Right lobe of liver (tissue), 4 donors: Measurements from ENCODE around the gene RASAL3.

Experiments used
- POLR2A ChIP-seq: fragments of 450-650 bp; IDR thresholded peaks from one replicate; pipeline ENCODE4 v1.6.1; 2017; ENCODE audit warnings: antibody characterized with exemption, mild to moderate bottlenecking
- TF ChIP-seq, protein P1 (sequence below), 4 donors: fragments of 200-600 bp in 3 of 4; fragments of 450-650 bp in 1 of 4; IDR thresholded peaks; one replicate each; pipeline versions ENCODE4 v1.5.1 to v1.8.0; 2016 to 2022; ENCODE audit warnings: antibody characterized with exemption in 4 of 4, mild to moderate bottlenecking in 2 of 4
- donor health status: DM: no; HTN: no; CAD: no.
- donor health status: DM: no; HTN: no; CAD: no.
- donor health status: DM: no; HTN: yes; CAD: no.

DNA sequence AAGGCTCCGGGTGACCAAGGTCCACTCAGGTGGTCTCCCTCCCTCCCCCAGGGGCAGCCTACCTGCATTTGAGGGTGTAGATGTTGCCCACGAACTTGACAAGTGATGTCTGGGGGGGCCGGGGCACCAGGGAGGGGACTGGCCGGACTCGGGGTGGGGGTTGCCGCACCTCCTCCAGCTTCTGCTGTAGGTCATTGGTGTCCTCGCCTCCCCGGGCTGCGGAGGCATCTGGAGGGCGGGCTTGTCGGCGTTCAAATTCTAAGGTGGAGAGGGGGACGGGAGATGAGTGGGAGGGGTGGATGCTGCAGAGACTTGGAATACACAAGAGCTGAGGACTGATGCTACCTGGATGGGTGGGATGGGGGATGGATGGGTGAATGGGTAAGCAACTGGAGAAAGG is 40.2 kb downstream of the RASAL3 start:
- TF ChIP-seq, protein P1, sequence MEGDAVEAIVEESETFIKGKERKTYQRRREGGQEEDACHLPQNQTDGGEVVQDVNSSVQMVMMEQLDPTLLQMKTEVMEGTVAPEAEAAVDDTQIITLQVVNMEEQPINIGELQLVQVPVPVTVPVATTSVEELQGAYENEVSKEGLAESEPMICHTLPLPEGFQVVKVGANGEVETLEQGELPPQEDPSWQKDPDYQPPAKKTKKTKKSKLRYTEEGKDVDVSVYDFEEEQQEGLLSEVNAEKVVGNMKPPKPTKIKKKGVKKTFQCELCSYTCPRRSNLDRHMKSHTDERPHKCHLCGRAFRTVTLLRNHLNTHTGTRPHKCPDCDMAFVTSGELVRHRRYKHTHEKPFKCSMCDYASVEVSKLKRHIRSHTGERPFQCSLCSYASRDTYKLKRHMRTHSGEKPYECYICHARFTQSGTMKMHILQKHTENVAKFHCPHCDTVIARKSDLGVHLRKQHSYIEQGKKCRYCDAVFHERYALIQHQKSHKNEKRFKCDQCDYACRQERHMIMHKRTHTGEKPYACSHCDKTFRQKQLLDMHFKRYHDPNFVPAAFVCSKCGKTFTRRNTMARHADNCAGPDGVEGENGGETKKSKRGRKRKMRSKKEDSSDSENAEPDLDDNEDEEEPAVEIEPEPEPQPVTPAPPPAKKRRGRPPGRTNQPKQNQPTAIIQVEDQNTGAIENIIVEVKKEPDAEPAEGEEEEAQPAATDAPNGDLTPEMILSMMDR (IDR thresholded peaks at IDR 0.05) = no peak
- no peak for TF ChIP-seq POLR2A
